SK-N-MC (cell line): ENCODE measurements around the gene KIDINS220.

ENCODE experiments used
- EZH2 ChIP-seq: fragments of 200-600 bp; sonication (generic); IDR thresholded peaks from one replicate; pipeline ENCODE4 v1.6.1; 2017; ENCODE audit warnings: antibody characterized with exemption
- POLR2AphosphoS5 ChIP-seq: IDR thresholded peaks from 2 replicates; pipeline ENCODE4 v1.6.1; 2012; ENCODE audit warnings: mild to moderate bottlenecking, low read depth, low read length, borderline replicate concordance

GRCh38 chr2:8754106-8754776 is 83.2 kb downstream of the KIDINS220 start:
- no peak for TF ChIP-seq EZH2
- no peak for TF ChIP-seq POLR2AphosphoS5
